Head of caudate nucleus (tissue), 42 donors: Measurements from ENCODE around the gene COG5.
A peak's percentile ranks its signal among the peaks of the same experiment; 100 is the strongest.

Experiments
- DNase-seq, 42 donors: peaks; one replicate each; pipeline versions ENCODE4 v3.0.0 to v3.0.0-alpha.2; 2020 to 2021; ENCODE audit warnings: mixed read lengths in 7 of 42
- intact Hi-C: fragments of 100-400 bp; cut with DNase I; formaldehyde crosslinking; loops from one replicate; pipeline ENCODE4 v1.15.0; 2022

The COG5 gene

DNA sequence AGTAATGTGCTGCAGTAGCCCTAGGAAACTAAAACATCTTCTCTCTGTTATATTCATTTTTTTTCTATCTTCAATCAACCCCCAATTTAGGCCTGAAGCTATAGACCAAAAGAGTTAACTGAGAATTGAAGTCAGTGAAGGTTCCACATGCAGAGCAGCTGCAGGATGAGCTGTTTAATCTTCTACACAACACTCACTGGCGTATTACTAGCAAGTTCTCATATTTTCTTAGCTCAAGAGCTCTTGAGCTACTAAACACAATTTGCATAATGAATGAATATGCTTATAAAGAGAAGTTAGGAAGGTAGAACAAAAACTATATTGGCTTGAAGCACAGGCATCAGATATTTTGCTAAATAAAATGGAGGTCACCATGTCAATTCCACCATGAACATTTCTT lies 135.1 kb downstream of the COG5 start:
- DNase-seq: no peak
- intact Hi-C loops: no loop called here

DNA sequence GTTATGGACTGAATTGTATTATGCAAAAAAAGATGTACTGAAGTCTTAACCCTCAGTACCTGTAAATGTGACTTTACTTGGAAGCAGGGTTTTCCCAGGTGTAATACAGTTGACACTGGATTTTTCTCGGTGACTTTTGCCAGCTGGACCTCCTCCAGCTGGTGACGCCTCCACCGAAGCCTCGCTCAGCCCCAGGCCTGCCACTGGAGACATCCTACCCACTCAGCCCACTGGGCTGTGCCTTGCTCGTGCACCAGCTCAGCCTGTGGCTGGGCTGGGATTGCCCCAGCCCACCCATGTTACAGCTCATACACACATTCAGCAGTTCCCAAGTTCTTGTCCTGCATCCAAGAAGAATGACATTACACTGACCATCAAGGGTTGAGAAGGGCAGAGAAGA lies 136.3 kb downstream of the COG5 start:
- intact Hi-C loops: no loop called here
- DNase-seq: no peak

DNA sequence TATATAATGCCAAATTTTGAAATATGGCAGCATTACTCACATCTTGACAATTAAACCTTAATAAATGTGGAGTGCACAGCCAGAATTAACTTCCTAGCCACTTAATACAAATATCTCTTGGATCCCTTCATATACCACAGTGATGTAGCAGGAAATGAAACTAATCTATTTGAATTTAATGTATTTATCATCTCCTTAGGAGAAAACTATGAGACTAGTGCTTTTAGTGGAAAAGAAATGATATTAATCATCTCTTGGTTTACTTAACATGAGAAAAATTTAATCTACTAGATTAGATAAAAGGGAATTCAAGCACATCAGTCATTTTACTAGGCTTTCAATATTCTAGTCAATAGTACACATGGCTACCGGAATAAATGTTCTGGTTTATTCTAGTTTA lies 149.5 kb downstream of the COG5 start:
- intact Hi-C loops: no loop called here
- DNase-seq: no peak

DNA sequence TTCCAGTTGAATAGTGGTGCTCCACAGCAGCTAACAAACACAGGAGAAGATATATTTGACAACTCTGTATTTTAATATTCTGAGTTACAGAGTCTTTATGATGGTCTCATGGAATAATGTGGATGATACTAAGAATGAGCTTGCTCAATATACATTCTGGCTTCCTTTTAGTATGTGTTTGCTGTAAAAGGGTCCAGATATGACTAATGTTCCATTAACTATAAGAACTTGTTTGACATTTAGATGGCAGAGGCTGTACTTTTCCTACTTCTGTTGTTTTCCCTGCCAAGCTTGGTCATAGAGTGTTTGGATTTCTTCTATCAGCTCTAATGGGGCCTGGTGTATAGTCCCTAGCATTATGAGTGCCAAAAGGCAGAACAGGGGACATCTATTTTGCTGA lies 155.4 kb downstream of the COG5 start:
- intact Hi-C loops: no loop called here
- DNase-seq: no peak

DNA sequence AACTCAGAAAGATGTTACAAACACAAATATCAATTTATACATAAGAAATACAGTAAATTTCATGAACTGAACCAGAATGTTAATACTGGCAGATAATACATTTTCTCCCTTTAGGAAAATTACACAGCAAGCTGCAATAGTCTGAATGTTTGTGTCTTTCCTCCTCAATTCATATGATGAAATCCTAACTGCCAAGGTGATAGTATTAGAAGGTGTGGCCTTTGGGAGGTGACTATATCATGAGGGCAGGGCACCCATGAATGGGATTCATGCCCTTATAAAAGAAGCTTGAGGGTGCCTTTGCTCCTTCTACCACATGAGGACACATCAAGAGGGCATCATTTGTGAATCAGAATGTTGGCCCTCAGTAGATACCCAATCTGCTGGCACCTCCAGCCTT lies 158.2 kb downstream of the COG5 start:
- intact Hi-C loops: no loop called here
- no peak for DNase-seq

DNA sequence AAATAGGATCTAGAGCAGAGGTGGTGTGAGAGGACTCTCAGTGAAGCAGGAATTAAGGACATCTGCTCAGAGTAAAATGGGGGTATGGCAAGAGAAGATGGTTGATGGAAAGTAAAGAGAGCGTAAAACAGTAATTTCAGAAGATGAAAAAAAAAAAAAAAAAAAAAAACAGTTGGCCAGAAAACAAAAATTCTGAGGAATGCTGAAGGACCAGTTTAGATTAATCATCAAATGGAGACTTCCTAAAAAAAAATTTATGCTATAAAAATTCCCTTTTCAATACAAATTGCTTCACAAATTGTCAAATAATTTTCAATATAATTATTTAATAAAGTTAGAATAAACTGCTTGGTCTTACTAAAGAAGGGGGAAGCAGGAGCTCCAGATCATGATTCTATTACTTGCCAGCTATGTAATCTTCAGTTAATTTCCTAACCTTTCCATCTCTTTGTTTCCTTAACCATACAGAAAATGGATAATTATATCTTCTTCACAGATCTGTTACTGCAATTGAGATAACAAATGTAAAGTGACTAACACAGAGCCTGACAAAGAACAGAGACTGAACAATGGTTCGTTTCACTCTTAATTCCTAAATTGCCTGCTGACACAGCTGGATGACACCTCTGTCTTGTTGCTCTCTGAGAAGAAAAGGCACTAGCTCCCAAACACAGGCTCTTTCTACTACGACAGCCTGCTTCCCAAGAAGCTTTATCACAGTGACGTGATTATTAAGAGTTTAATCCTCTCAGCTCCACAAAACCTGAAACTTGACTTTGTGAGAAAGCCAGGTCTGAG lies 158.8 kb downstream of the COG5 start:
- peak in 1 of 42 donors; percentile 15 for DNase-seq
- intact Hi-C loops: no loop called here

DNA sequence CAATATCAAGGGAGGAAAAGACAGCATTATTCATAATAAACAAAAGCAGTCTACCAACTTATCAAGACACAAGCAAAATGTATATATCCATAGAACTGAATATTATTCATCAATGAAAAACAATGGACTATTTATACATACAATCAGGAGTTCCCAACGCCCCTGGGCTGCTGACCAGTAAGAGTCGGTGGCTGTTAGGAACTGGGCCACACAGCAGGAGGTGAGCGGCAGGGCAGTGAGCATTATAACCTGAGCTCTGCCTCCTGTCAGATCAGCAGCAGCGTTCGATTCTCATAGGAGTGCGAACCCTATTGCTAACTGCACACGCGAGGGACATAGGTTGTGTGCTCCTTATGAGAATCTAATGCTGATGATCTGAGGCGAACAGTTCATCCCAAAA lies 165.6 kb downstream of the COG5 start:
- intact Hi-C loops: no loop called here
- no peak for DNase-seq

DNA sequence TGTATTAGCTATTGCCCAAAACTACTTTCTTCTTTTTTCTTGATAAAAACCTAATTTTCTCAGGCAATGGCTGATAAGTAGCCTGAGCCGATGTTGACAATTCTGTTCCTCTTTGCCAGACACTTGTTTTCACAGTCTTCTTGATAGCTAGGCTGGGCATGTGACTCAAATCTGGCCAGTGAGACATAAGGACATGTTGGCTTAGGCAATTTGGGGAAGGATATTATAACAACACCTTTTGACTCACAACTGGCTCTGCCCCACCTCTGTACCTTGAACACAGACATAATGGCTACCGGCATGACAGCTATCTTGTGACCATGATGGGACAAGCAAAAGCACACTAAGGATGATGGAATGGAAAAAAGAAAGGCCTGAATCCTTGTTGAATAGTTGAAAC lies 166.7 kb downstream of the COG5 start:
- DNase-seq: no peak
- intact Hi-C loops: no loop called here

DNA sequence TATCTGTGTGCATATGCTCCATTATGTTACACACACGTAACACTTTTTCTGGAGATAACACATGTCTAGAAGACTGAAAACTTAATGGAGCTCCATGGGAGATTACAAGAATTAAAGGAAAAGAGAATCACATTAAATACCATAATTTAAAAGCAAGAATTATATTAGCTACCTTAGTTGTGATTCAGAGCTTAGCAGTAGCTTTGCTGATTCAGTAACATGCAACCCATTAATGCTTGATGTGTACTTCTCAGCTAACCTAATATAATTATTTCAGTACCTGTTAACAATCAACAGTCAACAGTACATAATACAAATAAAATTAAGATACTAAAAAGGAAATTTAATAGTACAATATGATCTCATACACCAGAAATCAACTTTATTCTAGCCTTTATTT lies 167.6 kb downstream of the COG5 start:
- intact Hi-C loops: no loop called here
- DNase-seq: no peak

DNA sequence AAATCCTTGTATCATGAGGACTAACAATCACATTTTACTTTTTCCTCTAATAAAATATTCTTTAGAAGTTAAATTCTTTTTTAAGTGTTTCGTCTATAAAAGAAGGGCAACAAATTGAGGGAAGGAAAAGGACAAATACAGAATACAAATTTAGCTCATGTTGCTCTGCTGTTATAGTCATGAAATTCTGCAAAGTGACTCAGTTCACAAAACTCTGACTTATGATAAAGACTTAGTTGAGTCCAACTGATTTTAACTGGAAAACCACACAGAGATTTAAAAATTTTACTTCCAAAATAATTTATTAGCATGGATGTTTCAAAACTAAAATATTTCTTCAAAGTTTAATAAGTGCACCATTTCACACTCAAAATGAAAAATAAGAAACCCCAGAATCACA lies 168.9 kb downstream of the COG5 start:
- intact Hi-C loops: no loop called here
- DNase-seq: no peak

DNA sequence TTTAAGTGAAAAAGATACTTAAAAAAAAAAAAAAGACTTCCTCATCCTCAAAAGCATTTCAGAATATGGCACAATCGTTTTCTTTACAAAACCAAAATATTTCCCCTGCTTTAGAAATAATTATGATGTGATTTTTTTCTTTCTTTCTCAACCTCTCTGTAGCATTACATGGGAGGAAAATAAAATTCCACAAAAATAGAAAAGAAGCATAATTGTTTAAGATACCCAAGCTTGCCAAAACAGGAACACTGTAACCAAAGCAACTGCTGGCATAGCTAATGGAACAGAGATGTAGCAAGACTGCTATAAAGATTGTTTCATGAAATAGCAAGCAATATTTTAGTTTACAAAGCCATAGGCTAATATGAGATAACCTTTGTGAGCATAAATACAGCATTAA lies 169.4 kb downstream of the COG5 start:
- intact Hi-C loops: no loop called here
- no peak for DNase-seq

DNA sequence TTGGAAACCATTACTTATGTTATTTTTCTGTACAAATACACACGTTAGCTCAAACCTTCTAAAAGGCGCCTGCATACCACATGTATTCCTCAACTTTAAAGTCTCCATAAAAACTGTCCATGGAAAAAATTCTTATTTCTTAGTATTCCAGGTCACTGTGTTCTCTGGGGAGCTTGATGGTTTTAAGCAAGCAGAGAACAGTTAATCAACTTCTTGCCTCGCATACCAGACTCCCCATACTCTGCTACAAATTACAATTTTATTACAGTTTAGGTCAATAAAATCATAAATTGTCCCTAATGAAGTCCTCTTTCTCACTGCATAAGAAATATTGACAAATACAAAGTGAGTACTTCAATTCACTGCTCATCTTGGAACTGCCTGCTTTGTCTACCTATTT lies 170.9 kb downstream of the COG5 start:
- intact Hi-C loops: no loop called here
- no peak for DNase-seq

DNA sequence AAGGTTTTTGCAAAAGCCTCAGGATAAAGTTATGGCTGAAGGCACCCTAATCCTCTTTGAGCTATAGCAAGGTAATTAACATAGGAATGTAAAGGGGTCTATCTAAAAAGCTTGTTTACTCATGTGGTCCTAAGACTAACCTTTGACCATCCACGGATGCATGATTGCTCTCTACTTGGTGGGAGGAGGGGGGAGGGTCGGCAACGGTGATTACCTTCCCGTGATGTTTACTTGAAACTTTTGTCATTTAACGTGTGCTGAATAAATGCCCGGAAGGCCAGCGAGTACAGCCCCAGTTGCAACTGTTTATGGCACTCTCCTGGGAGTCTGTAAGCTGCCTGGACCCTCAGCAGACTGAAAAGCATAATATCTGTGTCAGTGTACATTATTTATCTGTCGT lies 172.8 kb downstream of the COG5 start:
- intact Hi-C loops: no loop called here
- no peak for DNase-seq

DNA sequence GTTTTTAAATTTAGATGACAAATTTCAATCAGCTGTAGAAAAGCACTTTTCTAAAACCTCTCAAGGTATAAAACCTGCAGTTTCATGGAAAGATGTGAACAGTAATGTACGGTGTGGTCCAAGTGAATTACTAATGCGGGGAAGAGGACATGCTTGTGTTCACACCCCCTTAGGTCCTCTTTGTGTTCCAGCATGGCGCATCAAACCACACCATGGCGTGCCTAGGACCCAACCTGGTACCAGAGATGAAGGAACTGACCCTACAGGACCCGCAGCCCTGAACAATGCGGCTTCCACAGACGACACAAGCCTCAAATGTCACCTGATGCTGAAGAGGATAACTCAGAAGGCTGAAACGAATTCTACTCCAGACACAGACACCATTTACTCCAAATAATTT lies 175.1 kb downstream of the COG5 start:
- intact Hi-C loops: no loop called here
- no peak for DNase-seq

DNA sequence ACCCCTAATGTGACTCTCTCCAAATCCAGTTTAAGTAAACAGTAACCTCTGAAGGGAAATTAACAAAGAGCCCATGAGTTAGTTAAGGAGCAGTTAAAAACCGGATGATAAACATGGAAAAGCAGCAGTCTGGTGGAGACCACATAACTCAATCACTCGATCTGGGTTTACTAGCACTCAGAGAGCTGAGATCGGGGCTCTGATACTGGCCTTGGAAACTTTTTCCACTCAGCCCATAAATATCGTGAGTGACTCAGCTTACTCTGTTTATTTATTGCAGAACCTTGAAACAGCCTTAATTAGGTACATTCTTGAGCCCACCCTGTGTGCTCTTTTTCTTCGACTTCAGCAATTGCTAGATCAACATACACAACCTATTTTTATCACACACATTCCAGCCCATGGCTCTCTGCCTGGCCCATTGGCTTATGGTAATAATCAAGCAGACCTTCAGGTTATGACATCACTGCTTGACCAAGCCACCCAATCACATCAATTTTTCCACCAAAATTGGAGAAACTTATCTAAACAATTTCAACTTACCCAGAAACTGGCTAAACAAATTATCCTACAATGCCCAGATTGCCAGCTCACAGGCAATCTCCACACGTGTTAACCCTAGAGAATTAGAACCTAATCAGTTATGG lies 176.0 kb downstream of the COG5 start:
- intact Hi-C loops: no loop called here
- no peak for DNase-seq

DNA sequence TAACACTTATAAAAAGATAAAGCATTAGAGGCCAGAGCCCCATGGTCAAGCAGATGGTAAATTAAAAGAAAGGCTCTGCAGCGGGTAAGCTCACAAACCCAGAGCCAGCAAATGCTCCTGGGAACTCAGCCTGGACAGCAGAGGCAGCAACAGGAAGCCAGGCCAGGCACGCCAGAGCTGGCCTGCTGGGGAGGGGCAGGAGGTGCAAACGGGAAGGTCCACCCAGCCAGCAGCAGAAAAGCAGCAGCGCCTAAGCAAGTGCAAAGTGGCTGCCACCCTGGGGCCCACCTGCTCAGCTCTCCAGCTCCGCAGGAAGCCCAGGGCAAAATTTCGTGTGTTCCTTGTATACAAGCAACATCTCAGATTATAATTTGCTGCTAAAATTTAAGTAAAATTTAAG lies 176.6 kb downstream of the COG5 start:
- DNase-seq: peak in 27 of 42 donors; percentile 4 to 56 (median 22)
- intact Hi-C loops: no loop called here

DNA sequence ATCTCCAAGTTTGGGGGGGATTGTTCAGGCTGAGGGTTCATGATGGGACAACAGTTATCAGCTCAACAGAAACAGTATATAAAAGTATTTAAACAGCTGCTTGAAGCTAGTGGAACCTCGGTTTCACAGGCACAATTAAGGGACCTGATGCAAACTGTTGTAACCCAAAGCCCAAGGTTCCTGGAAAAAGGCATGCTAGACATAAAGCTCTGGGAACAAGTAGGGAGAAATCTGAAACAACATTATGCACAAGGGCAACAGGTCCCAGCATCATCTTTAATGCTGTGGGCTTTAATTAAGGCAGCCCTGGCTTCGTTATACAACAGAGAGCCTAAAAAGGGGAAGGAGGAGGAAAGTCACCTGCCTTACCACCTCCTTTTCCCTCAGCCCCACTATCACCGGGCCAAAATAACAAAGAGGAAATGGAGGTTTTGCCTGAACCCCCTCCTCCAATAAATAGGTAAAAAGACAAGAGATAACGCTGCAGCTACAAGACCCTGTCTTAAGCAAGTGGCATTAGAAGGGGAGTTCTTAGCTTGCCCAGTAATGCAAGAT lies 177.1 kb downstream of the COG5 start:
- no peak for DNase-seq
- intact Hi-C loops: no loop called here

DNA sequence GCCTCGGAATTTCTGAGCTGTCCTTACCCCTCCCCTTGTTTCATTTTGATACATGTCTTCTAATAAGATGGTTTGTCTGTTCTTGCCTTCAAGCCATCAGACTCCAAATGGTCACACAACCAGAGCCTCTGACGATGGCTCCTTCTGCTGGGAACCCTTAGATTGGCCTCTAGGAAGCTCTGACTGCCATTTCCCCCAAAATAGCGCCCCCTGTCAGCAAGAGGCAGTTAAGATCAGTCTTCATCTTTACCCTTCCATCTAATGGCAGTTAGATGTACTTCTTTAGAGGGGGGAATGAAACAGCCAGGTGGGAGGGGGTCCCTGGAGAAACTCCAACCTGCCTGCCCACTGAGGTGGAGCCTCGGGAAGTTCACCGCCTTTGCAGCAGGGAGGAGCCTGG lies 179.7 kb downstream of the COG5 start:
- intact Hi-C loops: no loop called here
- DNase-seq: no peak

DNA sequence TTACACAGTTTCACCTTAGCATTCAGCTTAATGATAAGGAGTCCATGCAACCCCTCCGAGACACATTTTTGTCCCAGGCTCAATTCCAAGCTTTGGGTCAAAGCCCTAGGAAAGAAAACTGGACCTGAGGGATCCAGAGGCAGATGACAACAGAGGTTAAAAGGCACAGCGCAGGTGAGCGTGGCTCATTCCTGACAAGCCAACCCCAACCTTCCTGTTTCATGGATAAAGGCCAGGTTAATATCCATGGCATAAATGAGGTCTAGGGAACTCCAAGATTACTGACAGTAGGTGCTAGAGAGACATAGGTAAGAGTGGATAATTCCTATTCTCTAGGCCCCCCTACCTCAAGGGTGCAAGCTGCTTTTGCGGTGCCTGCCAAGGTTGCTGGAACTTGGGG lies 180.5 kb downstream of the COG5 start:
- intact Hi-C loops: no loop called here
- no peak for DNase-seq

DNA sequence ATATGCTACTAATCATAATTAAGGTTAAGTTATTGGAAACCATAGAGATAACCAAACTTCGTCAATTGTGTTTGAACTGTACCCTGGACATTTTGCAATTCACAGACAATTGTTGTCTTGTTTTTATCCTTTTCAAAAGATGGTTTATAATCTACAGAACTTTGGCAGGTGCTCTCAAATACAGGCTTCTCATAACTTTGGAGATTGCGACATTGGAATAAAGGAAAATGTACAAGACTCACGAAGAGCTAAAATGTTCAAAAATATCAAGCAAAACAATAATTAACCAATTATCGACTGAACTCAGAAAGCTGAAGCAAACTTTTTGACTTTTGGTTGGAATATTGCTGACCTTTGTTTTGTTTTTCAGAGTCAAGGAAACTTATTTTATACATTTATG lies 182.3 kb downstream of the COG5 start:
- intact Hi-C loops: no loop called here
- DNase-seq: no peak

DNA sequence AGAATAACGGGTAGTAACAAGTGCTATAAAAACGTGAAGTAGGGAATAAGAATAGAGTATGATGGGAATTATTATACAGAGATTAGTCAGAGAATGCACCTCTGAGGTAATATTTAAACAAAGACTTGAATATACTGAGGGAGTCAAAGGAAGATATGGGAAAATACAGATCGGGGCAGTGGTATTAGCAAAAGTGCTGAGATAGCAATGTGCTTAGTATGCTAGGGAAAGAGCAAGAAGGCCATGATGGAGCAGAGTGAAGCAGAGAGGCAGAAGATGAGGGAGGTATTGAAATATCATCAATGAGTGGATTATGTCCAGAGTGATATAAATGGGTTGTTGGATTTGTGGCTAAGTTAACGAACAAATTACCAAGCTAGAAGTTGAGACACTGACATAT lies 190.4 kb downstream of the COG5 start:
- DNase-seq: no peak
- intact Hi-C loops: no loop called here
